Thoracic aorta (tissue), 2 donors: ENCODE data around the gene RPL21. TPM values are rescaled to one million over a fixed set of nuclear protein-coding genes. Genes with fewer than 3 reads are reported as not detected.
"Not testable (repeated sequence)": the region's sequence is repeated elsewhere in the genome, so short reads cannot be mapped to it uniquely, and the experiment has no call there.

Experiments used
- ATAC-seq: fragments of 150-250 bp; one replicate; pipeline ENCODE4 v1.8.0; 2017; ENCODE audit warnings: low read depth; ENCODE audit not compliant: insufficient number of reproducible peaks, low FRiP score
- DNase-seq: peaks from one replicate; pipeline ENCODE4 v3.0.0-alpha.2; 2020; ENCODE audit warnings: low spot score
- H3K27ac ChIP-seq, 2 donors: fragments of 200-600 bp; sonication (generic); 1 replicate in 1 of 2; 2 replicates in 1 of 2; pipeline ENCODE4 v1.5.1; 2016; ENCODE audit warnings: mild to moderate bottlenecking in 2 of 2, moderate library complexity in 2 of 2
- H3K27me3 ChIP-seq: fragments of 200-600 bp; sonication (generic); replicated peaks from 2 replicates; pipeline ENCODE4 v1.6.0; 2016; ENCODE audit warnings: mild to moderate bottlenecking; ENCODE audit not compliant: insufficient read depth
- H3K36me3 ChIP-seq: fragments of 200-600 bp; sonication (generic); one replicate; pipeline ENCODE4 v1.5.1; 2016
- H3K4me1 ChIP-seq, 2 donors: fragments of 200-600 bp; sonication (generic); 1 replicate in 1 of 2; 2 replicates in 1 of 2; pipeline versions ENCODE4 v1.5.1 to v1.6.0; 2016; ENCODE audit warnings: low read depth in 2 of 2, mild to moderate bottlenecking in 1 of 2; ENCODE audit not compliant: control insufficient read depth in 1 of 2
- H3K4me3 ChIP-seq: fragments of 200-600 bp; sonication (generic); 2 replicates; pipeline ENCODE4 v1.5.1; 2016; ENCODE audit warnings: mild to moderate bottlenecking
- H3K9me3 ChIP-seq: fragments of 200-600 bp; sonication (generic); 2 replicates; pipeline ENCODE4 v1.5.1; 2016
- total RNA-seq, 2 donors: library from RNA; depleted of rRNA; stranded (reverse); fragments of >200 nt; gene quantifications; one replicate each; pipeline versions ENCODE4 v1.1.0 to v1.2.3, GENCODE V29; 2016
- TF ChIP-seq, protein P1 (sequence below): fragments of 200-600 bp; sonication (generic); IDR thresholded peaks from one replicate; pipeline ENCODE4 v1.5.1; 2019; ENCODE audit warnings: antibody characterized with exemption

Gene RPL21
- total RNA-seq, 2 donors from 2014 or later: 512 to 565 TPM

DNA sequence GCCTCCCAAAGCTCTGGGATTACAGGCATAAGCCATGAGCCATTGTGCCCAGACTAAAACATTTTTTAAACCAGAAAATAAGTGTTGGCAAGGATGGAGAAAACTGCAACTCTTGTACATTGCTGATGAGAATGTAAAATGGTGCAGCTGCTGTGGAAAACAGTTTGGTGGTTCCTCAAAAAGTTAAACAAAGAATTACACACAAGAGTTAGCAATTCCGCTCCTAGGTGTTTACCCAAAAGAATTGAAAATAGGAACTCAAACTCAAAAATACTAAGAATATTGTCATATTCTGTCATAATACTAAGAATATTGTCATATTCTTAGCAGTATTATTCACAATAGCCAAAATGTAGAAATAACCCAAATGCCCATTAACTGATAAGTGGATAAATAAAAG lies 40.1 kb upstream of the RPL21 start:
- no peaks in the 10 kb centered on the region for H3K36me3 ChIP-seq
- no peaks in the 10 kb centered on the region for H3K27me3 ChIP-seq
- DNase-seq (no peak), ATAC-seq (no peak)
- H3K9me3 ChIP-seq: no peaks in the 10 kb centered on the region
- no peak overlapping the region for H3K4me3 ChIP-seq
- no peaks in the 10 kb centered on the region for H3K4me1 ChIP-seq
- TF ChIP-seq, protein P1, sequence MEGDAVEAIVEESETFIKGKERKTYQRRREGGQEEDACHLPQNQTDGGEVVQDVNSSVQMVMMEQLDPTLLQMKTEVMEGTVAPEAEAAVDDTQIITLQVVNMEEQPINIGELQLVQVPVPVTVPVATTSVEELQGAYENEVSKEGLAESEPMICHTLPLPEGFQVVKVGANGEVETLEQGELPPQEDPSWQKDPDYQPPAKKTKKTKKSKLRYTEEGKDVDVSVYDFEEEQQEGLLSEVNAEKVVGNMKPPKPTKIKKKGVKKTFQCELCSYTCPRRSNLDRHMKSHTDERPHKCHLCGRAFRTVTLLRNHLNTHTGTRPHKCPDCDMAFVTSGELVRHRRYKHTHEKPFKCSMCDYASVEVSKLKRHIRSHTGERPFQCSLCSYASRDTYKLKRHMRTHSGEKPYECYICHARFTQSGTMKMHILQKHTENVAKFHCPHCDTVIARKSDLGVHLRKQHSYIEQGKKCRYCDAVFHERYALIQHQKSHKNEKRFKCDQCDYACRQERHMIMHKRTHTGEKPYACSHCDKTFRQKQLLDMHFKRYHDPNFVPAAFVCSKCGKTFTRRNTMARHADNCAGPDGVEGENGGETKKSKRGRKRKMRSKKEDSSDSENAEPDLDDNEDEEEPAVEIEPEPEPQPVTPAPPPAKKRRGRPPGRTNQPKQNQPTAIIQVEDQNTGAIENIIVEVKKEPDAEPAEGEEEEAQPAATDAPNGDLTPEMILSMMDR: no peak
- no peak overlapping the region for H3K27ac ChIP-seq

DNA sequence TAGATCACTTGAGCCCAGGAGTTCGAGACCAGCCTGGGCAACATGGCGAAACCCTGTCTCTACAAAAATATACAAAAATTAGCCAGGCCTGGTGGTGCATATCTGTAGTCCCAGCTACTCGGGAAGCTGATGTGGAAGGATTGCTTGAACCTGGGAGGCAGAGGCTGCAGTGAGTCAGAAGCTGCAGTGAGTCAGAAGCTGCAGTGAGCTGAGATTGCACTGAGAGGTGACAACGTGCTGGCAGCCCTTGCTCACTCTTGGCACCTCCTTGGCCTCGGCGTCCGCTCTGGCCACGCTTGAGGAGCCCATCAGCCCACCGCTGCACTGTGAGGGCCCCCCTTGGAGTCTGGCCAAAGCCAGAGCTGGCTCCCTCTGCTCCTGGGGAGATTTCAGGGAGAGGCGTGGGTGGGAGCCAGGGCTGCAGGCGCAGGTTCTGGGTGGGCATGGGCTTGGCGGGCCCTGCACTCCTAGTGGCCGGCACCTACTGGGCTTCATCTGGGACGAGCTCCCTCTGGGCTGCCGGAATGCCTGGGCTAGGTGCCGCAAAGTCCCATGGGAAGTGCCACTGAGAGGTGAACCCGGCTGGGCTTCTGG lies 39.5 kb upstream of the RPL21 start:
- TF ChIP-seq, protein P1: no peak
- H3K27ac ChIP-seq: no peak overlapping the region

DNA sequence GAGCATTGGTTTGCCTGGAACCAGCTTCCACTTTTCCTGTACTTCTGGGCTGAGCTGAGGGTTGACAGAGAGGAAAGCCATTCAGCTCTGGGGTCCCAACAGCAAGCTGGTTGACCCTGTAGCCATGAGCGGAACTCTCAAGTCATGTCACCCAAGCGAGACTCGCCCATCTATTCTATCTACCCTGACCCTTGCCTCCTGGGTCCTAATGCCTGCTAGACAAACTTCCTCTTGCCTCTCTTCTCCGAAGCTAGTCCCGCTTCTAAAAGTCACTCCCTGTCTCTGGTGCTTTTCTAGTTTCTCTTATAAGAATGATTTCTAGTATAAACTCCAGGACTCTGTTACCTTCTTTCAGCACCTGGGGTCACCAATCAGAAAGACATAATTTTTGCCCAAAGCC lies 38.0 kb upstream of the RPL21 start:
- H3K27ac ChIP-seq, H3K27me3 ChIP-seq, H3K4me1 ChIP-seq, H3K4me3 ChIP-seq, DNase-seq, ATAC-seq, H3K9me3 ChIP-seq, H3K36me3 ChIP-seq: not testable (repeated sequence)

More for the DNA sequence above, 39.5 kb upstream of the RPL21 start:
- DNase-seq (no peak), ATAC-seq (no peak)
- Histone ChIP-seq H3K4me1 (no peaks in the 10 kb centered on the region), H3K9me3 (no peaks in the 10 kb centered on the region), H3K36me3 (no peaks in the 10 kb centered on the region), H3K27me3 (no peaks in the 10 kb centered on the region), H3K4me3 (no peak overlapping the region)

DNA sequence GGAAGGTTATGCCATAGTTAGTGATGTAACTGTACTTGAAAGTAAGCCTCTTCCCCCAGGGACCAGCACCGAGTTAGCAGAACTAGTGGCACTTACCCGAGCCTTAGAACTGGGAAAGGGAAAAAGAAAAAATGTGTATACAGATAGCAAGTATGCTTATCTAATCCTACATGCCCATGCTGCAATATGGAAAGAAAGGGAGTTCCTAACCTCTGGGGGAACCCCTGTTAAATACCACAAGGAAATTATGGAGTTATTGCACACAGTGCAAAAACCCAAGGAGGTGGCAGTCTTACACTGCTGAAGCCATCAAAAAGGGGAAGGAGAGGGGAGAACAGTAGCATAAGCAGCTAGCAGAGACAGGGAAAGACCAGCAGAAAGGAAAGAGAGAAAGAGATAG lies 33.6 kb upstream of the RPL21 start:
- not testable (repeated sequence) for H3K27me3 ChIP-seq, H3K4me3 ChIP-seq, ATAC-seq, H3K4me1 ChIP-seq, H3K27ac ChIP-seq, H3K9me3 ChIP-seq, DNase-seq, H3K36me3 ChIP-seq

DNA sequence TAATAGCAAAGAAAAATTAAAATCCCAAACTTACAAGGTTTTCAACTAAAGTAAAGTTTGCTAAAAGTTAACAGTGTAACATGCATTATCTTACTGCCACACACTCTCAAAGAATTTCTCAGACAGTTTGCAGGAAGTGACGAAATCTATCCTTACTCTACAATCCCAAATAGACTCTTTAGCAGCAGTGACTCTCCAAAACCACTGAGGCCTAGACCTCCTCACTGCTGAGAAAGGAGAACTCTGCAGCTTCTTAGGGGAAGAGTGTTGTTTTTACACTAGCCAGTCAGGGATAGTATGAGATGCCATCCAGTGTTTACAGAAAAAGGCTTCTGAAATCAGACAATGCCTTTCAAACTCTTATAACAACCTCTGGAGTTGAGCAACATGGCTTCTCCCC lies 32.5 kb upstream of the RPL21 start:
- not testable (repeated sequence) for ATAC-seq, DNase-seq, H3K4me3 ChIP-seq, H3K27me3 ChIP-seq, H3K4me1 ChIP-seq, H3K27ac ChIP-seq, H3K36me3 ChIP-seq, H3K9me3 ChIP-seq

DNA sequence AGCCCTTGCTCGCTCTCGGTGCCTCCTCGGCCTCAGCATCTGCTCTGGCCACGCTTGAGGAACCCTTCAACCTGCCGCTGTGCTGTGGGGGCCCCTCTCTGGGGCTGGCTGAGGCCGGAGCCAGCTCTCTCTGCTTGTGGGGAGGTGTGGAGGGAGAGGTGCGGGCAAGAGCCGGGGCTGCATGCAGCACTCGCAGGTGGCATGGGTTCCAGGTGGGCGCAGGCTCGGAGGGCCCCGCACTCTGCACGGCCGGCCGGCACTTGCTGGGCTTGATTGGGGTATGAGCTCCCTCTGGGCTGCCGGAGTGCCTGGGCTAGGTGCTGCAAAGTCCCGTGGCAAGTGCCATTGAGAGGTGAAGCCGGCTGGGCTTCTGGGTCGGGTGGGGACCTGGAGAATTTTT lies 31.7 kb upstream of the RPL21 start:
- TF ChIP-seq, protein P1: no peak

DNA sequence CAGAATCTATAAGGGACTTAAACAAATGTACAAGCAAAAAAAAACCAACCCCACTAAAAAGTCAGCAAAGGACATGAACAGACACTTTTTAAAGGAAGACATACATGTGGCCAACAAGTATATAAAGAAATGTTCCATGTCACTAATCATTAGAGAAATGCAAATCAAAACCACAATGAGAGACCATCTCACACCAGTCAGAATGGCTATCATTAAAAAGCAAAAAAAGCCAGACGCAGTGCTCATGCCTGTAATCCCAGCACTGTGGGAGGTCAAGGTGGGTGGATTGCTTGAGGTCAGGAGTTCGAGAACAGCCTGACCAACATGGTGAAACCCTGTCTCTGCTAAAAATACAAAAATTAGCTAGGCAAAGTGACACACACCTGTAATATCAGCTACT lies 29.3 kb upstream of the RPL21 start:
- H3K4me3 ChIP-seq, ATAC-seq, H3K27ac ChIP-seq, H3K9me3 ChIP-seq, H3K27me3 ChIP-seq, DNase-seq, H3K36me3 ChIP-seq, H3K4me1 ChIP-seq: not testable (repeated sequence)

More for the DNA sequence above, 31.7 kb upstream of the RPL21 start:
- ATAC-seq (no peak), DNase-seq (no peak)
- H3K27me3 ChIP-seq: no peaks in the 10 kb centered on the region
- no peaks in the 10 kb centered on the region for H3K4me1 ChIP-seq
- no peaks in the 10 kb centered on the region for H3K9me3 ChIP-seq
- H3K4me3 ChIP-seq: no peak overlapping the region
- no peaks in the 10 kb centered on the region for H3K36me3 ChIP-seq
- no peak overlapping the region for H3K27ac ChIP-seq
